Left ventricle myocardium inferior (tissue), 1 donor: ENCODE data around the gene CREB5. TPM values are rescaled to one million over a fixed set of nuclear protein-coding genes. Genes with fewer than 3 reads are reported as not detected.

Source experiments
- DNase-seq: peaks from one replicate; pipeline ENCODE4 v3.0.0-alpha.2; 2020
- H3K27ac ChIP-seq: fragments of 200-600 bp; replicated peaks from 2 replicates; pipeline ENCODE4 v1.8.0; 2021
- H3K27me3 ChIP-seq: fragments of 200-600 bp; 2 replicates; pipeline ENCODE4 v1.8.0; 2021; ENCODE audit warnings: low read depth
- H3K36me3 ChIP-seq: fragments of 200-600 bp; 2 replicates; pipeline ENCODE4 v1.8.0; 2021
- H3K4me1 ChIP-seq: fragments of 200-600 bp; 2 replicates; pipeline ENCODE4 v1.8.0; 2021
- H3K4me3 ChIP-seq: fragments of 200-600 bp; 2 replicates; pipeline ENCODE4 v1.8.0; 2021; ENCODE audit warnings: mild to moderate bottlenecking, moderate library complexity
- H3K9me3 ChIP-seq: fragments of 200-600 bp; replicated peaks from 2 replicates; pipeline ENCODE4 v1.8.0; 2021
- CTCF ChIP-seq: fragments of 200-600 bp; IDR thresholded peaks from 2 replicates; pipeline ENCODE4 v1.8.0; 2021; ENCODE audit warnings: antibody characterized with exemption, mild to moderate bottlenecking, borderline replicate concordance
- intact Hi-C: fragments of 100-400 bp; cut with micrococcal nuclease; formaldehyde crosslinking; loops from one replicate; pipeline ENCODE4 v1.11.0; 2022
- total RNA-seq: library from RNA; stranded (reverse); fragmentation: NEBNext Ultra II Directional; extraction: Animal tissue kit (Norgen Biotek cat#: 25700); gene quantifications from one replicate; pipeline ENCODE4 v1.2.1, GENCODE V29; 2021
- donor health status: DM: no; HTN: yes; CAD: no; lungs with severe emphysema.

Gene CREB5
- total RNA-seq, 1 donor from 2014 or later, result 9.8 TPM

- H3K27me3 ChIP-seq, result no peaks in the 10 kb centered on the region
- no peaks in the 10 kb centered on the region for H3K4me1 ChIP-seq
- H3K9me3 ChIP-seq, result no peaks in the 10 kb centered on the region
- H3K27ac ChIP-seq, result no peak overlapping the region
- intact Hi-C loops, result no loop called here
- TF ChIP-seq CTCF, result no peak
- H3K4me3 ChIP-seq, result no peak overlapping the region
- no peak for DNase-seq
- no peaks in the 10 kb centered on the region for H3K36me3 ChIP-seq
Observed at GRCh38 chr7:28872226-28872625, 459.9 kb downstream of the CREB5 start.

GRCh38 chr7:28873365-28873764, 461.0 kb downstream of the CREB5 start:
- DNase-seq, result no peak
- no peak overlapping the region for H3K27ac ChIP-seq
- no peaks in the 10 kb centered on the region for H3K27me3 ChIP-seq
- H3K4me3 ChIP-seq, result no peak overlapping the region
- H3K9me3 ChIP-seq, result no peaks in the 10 kb centered on the region
- no peaks in the 10 kb centered on the region for H3K4me1 ChIP-seq
- no peaks in the 10 kb centered on the region for H3K36me3 ChIP-seq
- intact Hi-C loops, result no loop called here
- TF ChIP-seq CTCF, result no peak

- Histone ChIP-seq H3K27me3 (no peaks in the 10 kb centered on the region), H3K4me1 (no peaks in the 10 kb centered on the region), H3K36me3 (no peaks in the 10 kb centered on the region), H3K27ac (no peak overlapping the region), H3K4me3 (no peak overlapping the region), H3K9me3 (no peaks in the 10 kb centered on the region)
- no peak for TF ChIP-seq CTCF
- intact Hi-C loops, result no loop called here
- DNase-seq, result no peak
Observed at GRCh38 chr7:28874001-28874400, 461.7 kb downstream of the CREB5 start.

Other genes starting within 250 kb of the CREB5 start
- 29.4 TPM for gene JAZF1, start 231.7 kb upstream of the CREB5 start, total RNA-seq